Omental fat pad (tissue), 4 donors: ENCODE results near the gene ZNF688. TPM values are rescaled to one million over a fixed set of nuclear protein-coding genes. Genes with fewer than 3 reads are reported as not detected.

ENCODE experiments used
- ATAC-seq: fragments of 150-250 bp; one replicate; pipeline ENCODE4 v1.9.1; 2016; ENCODE audit warnings: mild to moderate bottlenecking, moderate library complexity; ENCODE audit not compliant: low FRiP score
- DNase-seq: peaks from one replicate; pipeline ENCODE4 v3.0.0-alpha.2; 2019; ENCODE audit warnings: low spot score
- CTCF ChIP-seq, 3 donors: fragments of 450-650 bp; IDR thresholded peaks; one replicate each; pipeline ENCODE4 v1.5.1; 2016 to 2017; ENCODE audit warnings: antibody characterized with exemption in 3 of 3, mild to moderate bottlenecking in 3 of 3, moderate library complexity in 2 of 3
- total RNA-seq, 4 donors: library from RNA; depleted of rRNA; stranded (reverse); fragments of >200 nt; gene quantifications; one replicate each; pipeline ENCODE4 v1.1.0, GENCODE V29; 2016

ZNF688 gene
- total RNA-seq, 4 donors from 2014 or later, result 7.4 to 24.0 (median 13.3) TPM

DNA sequence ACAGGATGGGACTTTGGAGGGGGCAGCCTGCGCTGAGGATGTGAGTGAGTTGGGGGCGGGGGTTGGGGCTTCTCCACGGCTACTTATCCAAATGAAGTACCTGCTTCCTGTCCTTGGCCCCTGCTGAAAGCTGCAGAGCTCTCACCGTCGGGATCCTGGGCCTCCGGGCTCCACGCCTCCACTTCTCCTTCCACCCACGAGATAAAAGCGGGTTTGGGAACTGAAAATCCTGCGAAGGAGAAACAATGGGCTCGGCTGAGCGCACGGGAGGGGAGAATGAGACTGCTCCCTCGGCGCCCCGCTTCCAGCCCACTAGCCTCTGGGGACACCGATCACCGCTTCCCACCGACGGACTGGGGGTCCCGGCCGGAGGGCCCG lies 13.5 kb upstream of the ZNF688 start:
- no peak for ATAC-seq
- no peak for TF ChIP-seq CTCF (IDR thresholded peaks at IDR 0.05)
- DNase-seq, result no peak

DNA sequence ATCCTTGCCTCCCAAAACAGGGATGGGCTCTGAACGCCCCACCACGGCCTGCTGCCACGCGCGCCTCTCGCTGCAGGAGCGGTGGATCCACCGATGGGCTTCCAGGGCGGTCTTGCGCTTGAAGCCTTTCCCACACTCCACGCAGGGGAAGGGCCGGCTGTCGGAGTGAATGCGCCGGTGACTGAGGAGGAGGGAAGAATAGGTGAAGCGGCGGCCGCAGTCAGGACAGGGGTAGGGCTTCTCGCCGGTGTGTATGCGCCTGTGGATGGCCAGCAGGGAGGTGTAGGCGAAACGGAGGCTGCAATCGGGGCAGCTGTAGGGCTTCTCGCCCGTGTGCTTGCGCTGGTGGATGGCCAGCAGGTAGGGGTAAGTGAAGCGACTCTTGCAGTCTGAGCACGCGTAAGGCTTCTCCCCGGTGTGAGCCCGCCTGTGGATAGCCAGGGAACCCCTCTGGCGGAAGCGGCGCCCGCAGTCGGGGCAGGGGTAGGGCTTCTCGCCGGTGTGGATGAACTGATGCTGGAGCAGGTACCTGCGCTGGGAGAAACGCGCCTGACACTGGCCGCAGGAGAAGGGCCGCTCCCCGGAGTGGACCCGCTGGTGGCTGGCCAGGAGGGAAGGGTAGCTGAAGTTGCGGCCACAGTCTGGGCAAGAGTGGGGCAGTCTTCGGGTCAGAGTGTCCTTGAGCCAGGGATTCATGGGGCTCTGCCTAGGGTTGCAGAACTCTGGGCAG lies 11.3 kb upstream of the ZNF688 start:
- ATAC-seq (no peak), DNase-seq (no peak)
- TF ChIP-seq CTCF (IDR thresholded peaks at IDR 0.05), result no peak

DNA sequence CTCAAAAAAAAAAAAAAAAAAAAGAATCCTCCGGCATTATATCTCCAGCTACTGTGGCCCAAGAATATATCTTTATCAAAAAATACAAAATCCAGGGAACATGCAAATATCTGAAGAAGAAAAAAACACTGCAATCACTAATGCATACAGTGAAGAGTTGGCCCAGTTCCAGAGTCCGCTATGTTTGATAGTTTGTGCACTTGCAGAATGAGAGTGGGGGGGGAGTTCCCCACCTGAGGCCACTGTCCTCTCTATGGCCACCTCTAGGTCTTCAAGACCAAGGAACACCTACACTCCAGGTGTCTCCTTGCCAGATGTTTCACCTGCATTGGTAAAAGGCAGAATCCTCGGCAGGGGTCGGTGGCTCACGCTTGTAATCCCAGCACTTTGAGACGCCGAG lies 9.9 kb upstream of the ZNF688 start:
- no peak for TF ChIP-seq CTCF (IDR thresholded peaks at IDR 0.05)
- ATAC-seq (no peak), DNase-seq (no peak)

DNA sequence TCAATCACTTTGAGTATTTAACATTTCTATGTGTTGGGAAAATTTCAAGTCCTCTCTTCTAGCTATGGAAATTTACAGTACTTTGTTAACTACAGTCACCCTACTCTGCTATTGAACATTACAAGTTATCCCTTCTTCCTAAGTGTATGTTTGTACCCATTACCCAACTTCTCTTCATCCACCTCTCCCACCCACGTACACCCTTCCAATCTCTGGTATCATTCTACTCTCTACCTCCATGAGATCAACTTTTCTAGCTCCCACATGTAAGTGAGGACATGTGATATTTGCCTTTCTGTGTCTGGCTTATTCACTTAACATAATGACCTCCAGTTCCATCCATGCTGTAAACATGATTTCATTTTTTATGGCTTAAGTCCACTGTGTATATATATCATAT lies 3.2 kb upstream of the ZNF688 start:
- TF ChIP-seq CTCF (IDR thresholded peaks at IDR 0.05), result no peak
- no peak for DNase-seq
- no peak for ATAC-seq

GRCh38 chr16:30570636-30571444 lies 674 bp downstream of the ZNF688 start:
- DNase-seq (no peak), ATAC-seq (no peak)
- no peak for TF ChIP-seq CTCF (IDR thresholded peaks at IDR 0.05)

DNA sequence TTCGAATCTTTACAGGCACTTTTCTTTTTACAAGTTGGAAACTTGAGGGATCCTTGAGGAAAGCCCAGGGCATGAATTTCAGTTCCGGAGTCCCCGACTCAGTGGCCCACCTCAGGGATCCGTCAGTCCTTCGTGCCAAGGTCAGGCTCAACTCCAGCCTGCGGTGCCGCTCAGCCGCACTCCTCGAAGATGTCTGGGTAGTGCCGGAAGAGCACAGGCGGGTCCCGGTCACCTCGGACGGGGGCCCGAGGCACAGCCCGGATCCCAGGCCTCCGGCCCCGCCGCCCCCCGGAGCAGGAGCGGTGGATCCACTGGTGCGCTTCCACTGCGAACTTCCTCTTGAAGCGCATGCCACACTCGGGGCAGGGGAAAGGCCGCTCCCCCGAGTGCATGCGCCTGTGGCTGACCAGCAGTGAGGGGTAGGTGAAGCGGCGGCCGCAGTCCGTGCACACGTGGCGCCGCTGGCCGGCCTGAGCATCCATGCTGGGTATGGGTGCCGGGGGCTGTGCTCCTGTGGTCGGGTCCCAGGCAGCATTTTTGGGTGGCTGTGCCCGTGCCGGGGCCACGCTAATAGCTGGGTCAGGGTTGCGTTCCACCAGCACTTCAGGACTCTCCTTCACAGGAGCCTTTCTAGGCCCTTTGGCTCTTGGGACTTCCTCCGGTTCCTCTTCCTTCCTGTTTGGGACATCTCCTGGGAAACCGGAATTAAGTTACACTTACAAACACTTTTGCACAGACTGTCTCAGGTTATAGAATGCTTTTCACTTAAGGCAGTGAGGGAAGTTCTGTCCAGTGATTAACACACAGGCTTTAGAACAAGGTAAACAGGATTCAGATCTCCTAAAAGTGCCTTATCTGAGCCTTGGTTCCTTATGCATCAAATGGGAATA lies 1.5 kb downstream of the ZNF688 start:
- TF ChIP-seq CTCF (IDR thresholded peaks at IDR 0.05), result no peak
- no peak for ATAC-seq

More for the DNA sequence above, 1.5 kb downstream of the ZNF688 start:
- DNase-seq, result no peak
